T47D (cell line): ENCODE measurements around the gene HSFY2.
"Not testable (repeated sequence)": the region's sequence is repeated elsewhere in the genome, so short reads cannot be mapped to it uniquely, and the experiment has no call there.

ENCODE experiments used
- DNase-seq, 2 experiments: peaks; one replicate each; pipeline versions ENCODE4 v3.0.0 to v3.0.0-alpha.2; 2011 to 2012; ENCODE audit warnings: low read depth in 1 of 2, low spot score in 1 of 2
- in situ Hi-C: cut with HindIII; loops from 2 replicates; pipeline ENCODE4 v1.10.0; 2016; ENCODE audit warnings: low sequenced_read_pairs, low pct_unique_long_range_greater_than_20kb

The HSFY2 gene

GRCh38 chrY:18773635-18774034 is at the start of gene HSFY2:
HSFY2 (minus strand) TSS chrY:18773735; CDS start chrY:18773618, 117 bp downstream.
- in situ Hi-C loops, DNase-seq: not testable (repeated sequence)

GRCh38 chrY:18815751-18816150 is 42.2 kb upstream of the HSFY2 start:
- in situ Hi-C loops, DNase-seq: not testable (repeated sequence)

- DNase-seq, in situ Hi-C loops: not testable (repeated sequence)
Observed at GRCh38 chrY:18788757-18789406, 15.3 kb upstream of the HSFY2 start.

GRCh38 chrY:18754077-18754476 is 19.5 kb downstream of the HSFY2 start:
- in situ Hi-C loops, DNase-seq: not testable (repeated sequence)

GRCh38 chrY:18753133-18753815 is 20.3 kb downstream of the HSFY2 start:
- DNase-seq, in situ Hi-C loops: not testable (repeated sequence)

- in situ Hi-C loops = not testable (repeated sequence)
Observed at GRCh38 chrY:18723714-18724113, 49.8 kb downstream of the HSFY2 start.

More at GRCh38 chrY:18723714-18724113, 49.8 kb downstream of the HSFY2 start:
- not testable (repeated sequence) for DNase-seq
